ENCODE data around the gene KIF6.

KIF6 gene

DNA sequence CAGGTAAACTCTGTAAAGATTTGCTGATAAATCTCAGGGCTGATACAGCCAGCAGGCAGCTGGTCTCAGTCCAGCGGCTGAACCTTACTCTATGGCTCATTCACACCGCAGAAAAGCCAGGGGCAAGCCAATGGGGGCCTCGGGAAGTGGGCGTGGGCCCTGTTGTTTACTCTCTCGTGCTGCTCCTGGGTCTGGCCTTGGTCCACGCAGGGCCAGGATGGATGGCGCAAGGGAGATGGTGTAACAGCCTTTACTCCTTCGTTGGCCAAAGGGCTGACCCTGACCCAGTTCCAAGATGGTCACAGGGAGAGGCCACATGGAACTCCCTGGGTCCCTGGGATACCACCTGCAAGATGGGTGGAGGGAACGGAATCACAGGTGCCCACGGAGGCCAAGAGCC, 427.1 kb downstream of the KIF6 start:
- no peak for DNase-seq (ENCODE audit: extremely low read depth, low read depth)
- TF ChIP-seq, protein P1, sequence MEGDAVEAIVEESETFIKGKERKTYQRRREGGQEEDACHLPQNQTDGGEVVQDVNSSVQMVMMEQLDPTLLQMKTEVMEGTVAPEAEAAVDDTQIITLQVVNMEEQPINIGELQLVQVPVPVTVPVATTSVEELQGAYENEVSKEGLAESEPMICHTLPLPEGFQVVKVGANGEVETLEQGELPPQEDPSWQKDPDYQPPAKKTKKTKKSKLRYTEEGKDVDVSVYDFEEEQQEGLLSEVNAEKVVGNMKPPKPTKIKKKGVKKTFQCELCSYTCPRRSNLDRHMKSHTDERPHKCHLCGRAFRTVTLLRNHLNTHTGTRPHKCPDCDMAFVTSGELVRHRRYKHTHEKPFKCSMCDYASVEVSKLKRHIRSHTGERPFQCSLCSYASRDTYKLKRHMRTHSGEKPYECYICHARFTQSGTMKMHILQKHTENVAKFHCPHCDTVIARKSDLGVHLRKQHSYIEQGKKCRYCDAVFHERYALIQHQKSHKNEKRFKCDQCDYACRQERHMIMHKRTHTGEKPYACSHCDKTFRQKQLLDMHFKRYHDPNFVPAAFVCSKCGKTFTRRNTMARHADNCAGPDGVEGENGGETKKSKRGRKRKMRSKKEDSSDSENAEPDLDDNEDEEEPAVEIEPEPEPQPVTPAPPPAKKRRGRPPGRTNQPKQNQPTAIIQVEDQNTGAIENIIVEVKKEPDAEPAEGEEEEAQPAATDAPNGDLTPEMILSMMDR (IDR thresholded peaks at IDR 0.05; ENCODE audit: low read depth, low read length), result no peak

DNA sequence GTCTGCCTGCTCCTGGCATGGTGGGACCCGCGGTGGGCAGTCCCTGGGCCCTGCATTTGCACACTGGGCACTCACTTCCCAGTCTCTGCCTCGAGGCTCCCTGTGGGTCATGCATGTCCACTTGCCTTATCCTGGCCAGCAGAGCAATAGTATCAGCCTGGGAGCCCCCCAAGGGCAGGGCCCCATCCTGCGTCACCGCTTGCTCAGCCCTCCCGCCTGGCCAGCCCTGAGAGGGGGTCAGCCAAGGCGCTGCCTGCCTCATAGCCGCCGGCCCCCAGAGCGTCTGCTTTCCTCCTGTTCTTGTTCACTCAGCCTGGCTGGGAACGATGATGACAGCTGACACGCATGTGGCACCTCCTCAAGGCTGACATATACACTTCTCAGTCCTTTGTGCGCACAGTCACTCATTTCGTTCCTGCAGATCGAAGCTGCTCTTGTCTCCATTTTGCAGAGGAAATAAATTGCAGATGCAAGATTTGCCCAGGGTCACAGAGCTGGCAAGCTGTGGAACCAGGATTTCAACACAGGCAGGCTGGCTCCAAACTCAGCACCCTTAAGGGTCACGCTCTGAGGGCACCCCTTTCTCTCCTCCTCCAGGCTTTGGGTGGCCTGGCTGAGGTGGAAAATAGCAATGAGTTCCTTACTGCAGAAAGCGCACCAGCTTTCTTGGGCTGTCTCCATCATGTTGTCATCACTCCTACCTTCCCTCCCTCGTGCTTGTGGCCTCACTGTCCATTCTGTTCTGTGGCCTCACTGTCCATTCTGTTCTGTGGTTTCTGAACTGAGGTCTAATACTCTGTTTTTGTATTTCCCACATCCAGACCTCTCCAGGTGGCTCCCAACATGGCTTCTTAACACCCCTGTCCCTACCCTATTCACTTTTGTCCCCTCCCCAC, 428.2 kb downstream of the KIF6 start:
- DNase-seq (ENCODE audit: extremely low read depth, low read depth), result no peak
- TF ChIP-seq, protein P1 (IDR thresholded peaks at IDR 0.05; ENCODE audit: low read depth, low read length), result no peak

DNA sequence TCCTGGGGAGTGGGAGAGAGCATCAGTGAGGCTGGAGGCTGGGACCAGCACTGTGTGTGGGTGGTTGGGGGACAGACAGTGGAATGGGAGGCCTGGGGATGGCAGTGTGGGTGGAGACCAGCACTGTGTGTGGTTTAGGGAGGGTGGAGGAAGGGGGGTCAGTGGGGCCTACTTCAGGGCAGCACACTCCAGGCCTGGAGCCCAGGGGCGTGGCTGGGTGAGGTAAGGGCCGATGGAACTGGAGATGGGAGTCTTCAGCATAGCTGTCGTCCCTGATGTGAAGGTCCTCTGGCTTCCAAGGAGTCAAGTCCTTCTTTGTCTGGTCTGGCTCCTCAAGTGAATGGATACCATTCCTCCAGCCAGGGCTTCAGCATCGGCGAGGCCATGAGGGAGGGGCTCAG, 429.6 kb downstream of the KIF6 start:
- DNase-seq (ENCODE audit: extremely low read depth, low read depth), result no peak
- TF ChIP-seq, protein P1 (IDR thresholded peaks at IDR 0.05; ENCODE audit: low read depth, low read length), result no peak

DNA sequence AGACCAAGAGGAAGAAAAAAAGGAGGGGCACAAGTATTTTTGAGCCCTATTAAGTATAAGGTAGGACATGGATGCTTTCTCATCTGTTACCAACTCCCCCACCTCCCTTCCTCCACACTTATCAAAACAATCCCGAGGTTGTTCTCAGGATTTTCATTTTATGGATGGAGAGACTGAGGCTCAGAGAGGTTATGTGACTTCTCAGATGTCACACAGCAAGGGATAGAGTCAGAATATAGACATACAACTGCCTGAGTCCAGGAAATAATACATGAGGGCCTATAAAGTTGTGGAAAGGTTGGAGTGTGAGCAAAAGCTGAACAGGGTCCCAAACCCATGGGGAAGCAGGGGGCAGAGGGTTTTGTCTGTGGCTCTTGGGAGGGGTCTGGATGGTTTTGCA, 430.3 kb downstream of the KIF6 start:
- TF ChIP-seq, protein P1 (IDR thresholded peaks at IDR 0.05; ENCODE audit: low read depth, low read length), result no peak
- DNase-seq (ENCODE audit: extremely low read depth, low read depth), result no peak

DNA sequence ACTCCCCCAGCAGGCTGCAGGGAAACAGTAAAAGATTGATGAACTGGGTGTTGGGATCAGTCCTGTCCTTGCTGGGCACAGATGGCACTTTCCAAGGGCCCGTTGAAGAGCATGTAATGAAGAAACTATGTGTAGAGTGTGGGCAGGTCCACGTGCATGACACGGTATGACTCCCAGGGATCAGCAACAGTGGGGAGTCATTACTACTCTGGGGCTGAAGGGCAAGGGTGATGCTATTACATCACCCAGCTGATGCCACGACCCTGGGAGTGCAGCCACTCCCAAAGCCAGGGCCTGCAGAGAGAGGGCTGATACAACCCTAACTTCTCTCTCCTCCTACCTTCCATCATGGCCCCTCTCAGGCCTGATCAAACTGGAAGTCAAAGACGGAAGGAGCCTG, 431.1 kb downstream of the KIF6 start:
- TF ChIP-seq, protein P1 (IDR thresholded peaks at IDR 0.05; ENCODE audit: low read depth, low read length), result no peak
- DNase-seq (ENCODE audit: extremely low read depth, low read depth), result no peak

DNA sequence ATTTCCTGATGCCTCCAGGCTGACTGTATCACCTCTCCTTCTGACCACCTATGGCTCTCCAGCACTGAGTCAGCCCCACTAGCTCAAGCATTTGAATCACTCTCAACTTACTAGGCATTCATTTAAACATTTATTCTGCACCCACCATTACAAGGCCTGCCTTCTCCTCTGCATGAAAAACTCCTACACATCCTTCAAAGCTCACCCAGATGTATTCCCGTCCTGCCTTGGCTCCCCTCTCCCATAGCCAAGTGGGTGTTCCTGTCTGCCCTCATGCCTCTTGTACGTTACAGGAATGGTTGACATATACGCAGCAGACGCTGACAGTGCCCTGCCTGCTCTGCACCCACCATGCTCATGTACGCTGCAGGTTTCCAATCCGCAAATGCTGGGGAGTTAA, 432.6 kb downstream of the KIF6 start:
- TF ChIP-seq, protein P1 (IDR thresholded peaks at IDR 0.05; ENCODE audit: low read depth, low read length), result no peak
- DNase-seq (ENCODE audit: extremely low read depth, low read depth), result no peak

DNA sequence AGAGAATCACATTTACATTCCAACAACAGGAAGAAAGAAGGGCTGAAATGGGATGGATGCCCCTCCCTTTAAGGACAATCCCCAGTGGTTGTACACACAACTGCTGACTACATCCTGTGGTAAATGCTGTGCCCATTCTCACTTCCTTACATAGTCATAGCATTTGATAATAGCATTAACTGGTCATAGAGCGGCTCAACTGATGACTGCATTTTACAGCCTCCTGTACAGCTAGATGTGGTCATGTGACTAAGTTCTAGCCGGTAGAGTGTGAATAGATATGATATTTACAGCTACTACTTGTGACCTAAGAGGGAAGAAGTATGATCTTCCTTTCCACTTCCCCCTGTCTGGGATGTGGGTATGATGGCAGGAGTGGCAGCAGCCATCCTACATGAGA, 435.7 kb downstream of the KIF6 start:
- TF ChIP-seq, protein P1 (IDR thresholded peaks at IDR 0.05; ENCODE audit: low read depth, low read length), result no peak
- no peak for DNase-seq (ENCODE audit: extremely low read depth, low read depth)

Measured in AG09319 (cell line).